ENCODE data around the gene SNX20. TPM values are rescaled to one million over a fixed set of nuclear protein-coding genes. Genes with fewer than 3 reads are reported as not detected.

The SNX20 gene
- total RNA-seq, 1 experiment from 2014 or later, result not detected

- H3K4me1 ChIP-seq (ENCODE audit: insufficient read depth, low read length), result no peaks in the 10 kb centered on the region; the same call in 1 of the 2 replicates
- no peak overlapping the region for H2BK20ac ChIP-seq (ENCODE audit: low read depth, low read length, poor library complexity, severe bottlenecking)
- H3K23me2 ChIP-seq (ENCODE audit: insufficient read length, low read depth, low read length, poor library complexity, severe bottlenecking), result no peaks in the 10 kb centered on the region
- H3K14ac ChIP-seq (ENCODE audit: insufficient read depth, low read length), result no peak overlapping the region; the same call in 1 of the 2 replicates
- no peak overlapping the region for H2BK15ac ChIP-seq (ENCODE audit: low read depth, low read length)
- peaks cover 13 to 15% of the 10 kb centered on the region in 2 experiments for H3K4me1 Mint-ChIP-seq
- no peaks in the 10 kb centered on the region; a peak in 1 of 5 replicates for H3K9me3 Mint-ChIP-seq
- no peak overlapping the region for H3K4ac ChIP-seq (ENCODE audit: low read depth, low read length)
- no peaks in the 10 kb centered on the region for H3K79me1 ChIP-seq (ENCODE audit: insufficient read depth, low read depth, low read length, poor library complexity, severe bottlenecking)
- H4K8ac ChIP-seq (replicated peaks; ENCODE audit: insufficient read length, low read depth, low read length), result no peak overlapping the region
- H2AK5ac ChIP-seq (ENCODE audit: insufficient read length, low read length), result no peak overlapping the region
- no peak overlapping the region for H2BK120ac ChIP-seq (ENCODE audit: low read depth, low read length, poor library complexity, severe bottlenecking)
- no peak for TF ChIP-seq CTCF (conservative IDR thresholded peaks at IDR 0.05)
- H3K27me3 ChIP-seq (ENCODE audit: insufficient read depth, low read length), result no peaks in the 10 kb centered on the region
- no peaks in the 10 kb centered on the region for H4K20me1 ChIP-seq (ENCODE audit: control insufficient read depth, insufficient read depth, insufficient read length)
- no peak for DNase-seq
- no peak overlapping the region for H4K91ac ChIP-seq (ENCODE audit: insufficient read length, low read depth, low read length)
- H3K9me3 ChIP-seq (ENCODE audit: control insufficient read depth, low read depth, low read length), result no peaks in the 10 kb centered on the region
- no peak overlapping the region for H2BK5ac ChIP-seq (ENCODE audit: insufficient read length, low read length)
- no peak overlapping the region; a peak in 1 of 7 replicates for H3K27ac Mint-ChIP-seq
- H3K9ac ChIP-seq (ENCODE audit: extremely low read depth, insufficient read length, low read length), result no peak overlapping the region
- no peak overlapping the region for H3K4me3 Mint-ChIP-seq
- no peak overlapping the region for H4K5ac ChIP-seq (ENCODE audit: insufficient read length, low read depth, low read length)
- no peaks in the 10 kb centered on the region for H3K36me3 Mint-ChIP-seq (ENCODE audit: insufficient read depth in 1 of 3, low read depth in 3 of 3)
- no peaks in the 10 kb centered on the region for H3K79me2 ChIP-seq (ENCODE audit: insufficient read depth, low read length)
- peaks cover 10% of the 10 kb centered on the region for H3K27me3 Mint-ChIP-seq (ENCODE audit: low read depth)
- no peak overlapping the region for H3K56ac ChIP-seq (ENCODE audit: insufficient read length, low read depth, low read length)
- WGBS (ENCODE audit: extremely low coverage, insufficient read length, low lambda C conversion rate), result no CpG with 5 or more reads among the region's 15 CpGs
- no peak overlapping the region for H3K18ac ChIP-seq (ENCODE audit: insufficient read length, low read depth, low read length)
- H2BK12ac ChIP-seq (ENCODE audit: insufficient read length, low read depth, low read length), result no peak overlapping the region
- H2AFZ ChIP-seq (ENCODE audit: low read length), result no peak overlapping the region
- H3K27ac ChIP-seq (ENCODE audit: insufficient read length, low read depth, low read length), result no peak overlapping the region
- H3T11ph ChIP-seq (ENCODE audit: low read length), result no peak overlapping the region
- H3K4me2 ChIP-seq (ENCODE audit: insufficient read depth, insufficient read length, low read length), result no peak overlapping the region
- H3K23ac ChIP-seq (ENCODE audit: insufficient read length, low read depth, low read length), result no peak overlapping the region
Observed at GRCh38 chr16:50640919-50641817, 39.9 kb downstream of the SNX20 start.

All from H9 (cell line).